ENCODE results near the gene SCNN1G.

DNA sequence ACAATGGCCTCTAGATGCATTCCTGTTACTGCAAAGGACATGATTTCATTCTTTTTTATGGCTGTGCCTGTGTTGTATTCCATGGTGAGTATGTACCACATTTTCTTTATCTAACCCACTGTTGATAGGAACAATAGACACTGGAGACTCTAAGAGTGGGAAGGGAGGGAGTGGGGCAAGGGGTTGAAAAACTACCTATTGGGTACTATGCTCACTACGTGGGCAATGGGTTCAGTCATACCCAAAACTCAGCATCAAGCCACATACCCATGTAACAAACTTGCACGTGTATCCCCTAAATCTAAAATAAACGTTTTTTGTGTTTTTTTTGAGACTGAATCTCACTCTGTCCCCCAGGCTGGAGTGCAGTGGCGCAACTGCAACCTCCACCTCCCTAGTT, 72.5 kb downstream of the SCNN1G start:
- TF ChIP-seq EZH2 (IDR thresholded peaks at IDR 0.05) (no peak), EZH2phosphoT487 (IDR thresholded peaks at IDR 0.05) (no peak)
- TF ChIP-seq, protein P1, sequence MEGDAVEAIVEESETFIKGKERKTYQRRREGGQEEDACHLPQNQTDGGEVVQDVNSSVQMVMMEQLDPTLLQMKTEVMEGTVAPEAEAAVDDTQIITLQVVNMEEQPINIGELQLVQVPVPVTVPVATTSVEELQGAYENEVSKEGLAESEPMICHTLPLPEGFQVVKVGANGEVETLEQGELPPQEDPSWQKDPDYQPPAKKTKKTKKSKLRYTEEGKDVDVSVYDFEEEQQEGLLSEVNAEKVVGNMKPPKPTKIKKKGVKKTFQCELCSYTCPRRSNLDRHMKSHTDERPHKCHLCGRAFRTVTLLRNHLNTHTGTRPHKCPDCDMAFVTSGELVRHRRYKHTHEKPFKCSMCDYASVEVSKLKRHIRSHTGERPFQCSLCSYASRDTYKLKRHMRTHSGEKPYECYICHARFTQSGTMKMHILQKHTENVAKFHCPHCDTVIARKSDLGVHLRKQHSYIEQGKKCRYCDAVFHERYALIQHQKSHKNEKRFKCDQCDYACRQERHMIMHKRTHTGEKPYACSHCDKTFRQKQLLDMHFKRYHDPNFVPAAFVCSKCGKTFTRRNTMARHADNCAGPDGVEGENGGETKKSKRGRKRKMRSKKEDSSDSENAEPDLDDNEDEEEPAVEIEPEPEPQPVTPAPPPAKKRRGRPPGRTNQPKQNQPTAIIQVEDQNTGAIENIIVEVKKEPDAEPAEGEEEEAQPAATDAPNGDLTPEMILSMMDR (IDR thresholded peaks at IDR 0.05) = no peak

Data from neural progenitor cell (in vitro differentiated cells).